ENCODE measurements around the gene EXOC7.

EXOC7 gene

DNA sequence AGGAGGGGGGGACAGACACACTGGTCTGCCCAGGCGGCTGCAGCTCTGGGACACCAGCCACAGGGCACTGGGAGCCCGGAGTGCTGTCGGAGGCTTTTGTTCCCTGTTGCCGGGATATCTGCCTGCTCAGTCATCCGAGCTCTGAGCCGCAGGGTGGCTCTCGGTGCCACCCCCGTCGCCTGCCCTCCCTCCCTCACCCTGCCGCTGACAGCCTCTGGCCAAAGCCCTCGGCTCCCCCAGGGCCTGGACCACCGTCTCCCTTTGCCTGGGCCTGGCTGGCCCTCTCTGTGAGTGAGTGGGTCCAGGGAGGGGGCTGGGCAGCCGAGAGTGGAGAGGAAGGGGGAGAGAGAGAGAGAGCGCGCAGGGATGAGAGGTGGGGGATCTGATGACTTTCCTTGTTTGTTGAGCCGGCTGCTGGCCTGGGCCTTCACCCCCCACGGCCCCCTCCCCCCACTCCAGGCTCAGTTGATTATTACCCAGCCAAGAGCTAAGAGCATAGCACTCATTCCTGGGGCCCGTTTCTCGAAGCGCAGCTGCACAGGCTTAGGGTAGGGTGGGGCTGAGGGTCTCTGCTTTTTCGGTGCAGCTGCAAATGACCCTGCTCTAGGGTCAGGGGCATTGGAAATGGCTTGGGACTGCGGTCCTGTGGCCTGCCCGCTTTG is 34.8 kb upstream of the EXOC7 start:
- no peak for DNase-seq

DNA sequence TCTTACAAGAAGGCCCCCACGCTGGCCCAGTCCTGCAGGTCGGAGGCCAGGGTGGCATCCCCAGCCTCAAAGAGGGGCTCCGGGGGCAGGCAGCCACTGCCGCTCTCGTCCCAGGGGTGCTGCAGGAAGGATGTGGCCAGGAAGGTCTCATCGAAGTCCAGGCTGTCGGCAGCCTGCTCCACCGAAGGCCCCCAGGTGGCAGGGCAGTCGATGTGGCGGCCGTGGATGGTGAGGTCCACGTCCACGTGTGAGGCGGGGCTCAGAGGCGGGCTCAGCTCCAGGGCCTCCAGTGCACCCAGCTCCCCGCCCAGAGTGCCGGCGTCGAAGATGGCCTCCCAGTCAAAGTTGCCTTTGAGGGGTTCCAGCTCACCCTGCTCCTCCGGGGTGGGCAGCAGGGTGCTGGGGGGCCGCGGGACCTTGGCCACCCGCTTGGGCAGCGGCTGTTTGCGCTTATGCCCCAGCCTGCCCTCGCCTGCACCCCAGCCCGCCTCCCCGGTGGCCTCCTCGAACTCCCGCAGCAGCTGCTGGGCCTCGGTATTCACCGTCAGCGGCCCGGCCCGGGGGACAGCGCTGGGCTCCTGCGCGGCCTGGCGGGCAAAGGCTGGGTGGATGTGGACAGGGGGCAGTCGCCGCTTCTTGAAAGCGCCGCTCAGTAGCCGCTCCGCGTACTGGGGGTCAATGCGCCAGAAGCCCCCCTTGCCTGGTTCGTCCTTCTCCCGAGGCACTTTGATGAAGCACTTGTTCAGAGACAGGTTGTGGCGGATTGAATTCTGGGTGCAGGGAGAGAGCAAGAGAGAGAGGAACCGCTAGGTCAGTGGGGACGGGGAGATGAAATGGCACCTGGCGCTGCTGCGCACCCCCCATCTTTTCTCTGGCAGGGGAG is 34.0 kb upstream of the EXOC7 start:
- DNase-seq: no peak

DNA sequence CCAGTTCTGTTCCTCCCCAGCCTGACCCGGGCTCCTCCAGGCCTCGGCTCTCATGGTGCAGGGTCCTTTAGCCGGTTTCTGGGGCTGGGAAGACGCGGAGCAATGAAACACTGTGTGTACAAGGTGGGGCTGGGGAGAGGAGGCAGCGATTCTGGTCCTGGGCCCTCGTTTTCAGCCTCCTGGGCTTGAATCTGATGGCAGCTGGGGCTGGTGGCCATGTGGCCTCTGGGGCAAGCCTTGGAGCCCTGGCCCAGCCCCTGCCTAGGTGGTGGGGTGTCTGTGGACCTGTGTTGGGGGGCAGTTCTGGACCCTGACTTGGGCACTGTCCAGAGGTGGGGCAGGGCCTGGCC is 33.4 kb upstream of the EXOC7 start:
- no peak for DNase-seq

DNA sequence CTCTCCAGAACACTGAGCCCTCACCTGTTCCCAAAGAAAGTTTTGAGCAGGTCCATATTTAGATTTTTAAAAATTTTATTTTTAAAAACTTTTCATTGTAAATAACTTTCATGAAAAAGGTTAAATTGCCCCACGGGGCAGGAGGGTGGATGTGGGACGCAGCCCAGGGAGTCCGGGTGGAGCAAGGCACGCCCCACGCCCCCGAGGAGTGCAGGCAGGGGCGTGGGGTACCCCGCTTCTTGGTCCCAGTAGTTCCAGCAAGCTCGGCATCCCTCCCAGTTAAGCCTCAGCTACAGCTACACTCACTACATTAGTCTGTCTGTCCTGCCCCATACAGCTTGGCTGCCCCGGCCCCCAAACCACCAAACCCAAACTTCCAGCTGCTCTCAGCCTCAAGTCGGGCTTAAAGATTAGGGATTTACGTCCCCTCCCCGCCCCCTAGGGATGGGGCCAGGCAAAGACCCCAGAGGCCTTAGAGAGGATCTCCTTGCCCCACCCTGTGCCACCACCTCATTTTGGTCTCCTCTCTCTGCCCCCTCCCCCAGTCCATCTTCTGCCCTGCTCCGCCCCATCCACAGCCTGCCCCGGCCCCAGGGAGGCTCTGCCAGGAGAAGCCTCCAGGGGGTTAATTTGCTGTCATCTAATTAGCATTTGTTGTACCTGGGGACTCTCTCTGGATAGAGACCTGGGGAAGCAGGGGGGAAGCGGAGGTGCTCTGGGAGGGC is 32.9 kb upstream of the EXOC7 start:
- DNase-seq: no peak

DNA sequence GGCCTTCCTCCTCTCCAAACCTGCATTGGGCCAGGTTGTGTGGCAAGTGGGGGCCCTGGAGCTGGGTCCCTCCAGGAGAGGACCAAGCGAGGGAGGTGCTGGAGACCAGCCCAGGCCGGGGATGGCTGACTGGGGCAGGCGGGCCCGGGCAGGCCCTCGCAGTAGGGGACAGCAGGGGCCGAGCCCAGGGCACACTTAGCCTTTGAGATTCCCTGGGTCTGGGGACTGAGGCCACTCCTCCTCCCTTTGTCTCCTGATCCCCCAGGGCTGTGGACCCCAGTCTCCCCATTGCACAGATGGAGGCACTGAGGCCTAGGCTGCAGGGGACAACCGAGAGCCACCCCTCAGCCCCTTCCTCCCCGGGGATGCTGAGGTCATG is 32.2 kb upstream of the EXOC7 start:
- no peak for DNase-seq

DNA sequence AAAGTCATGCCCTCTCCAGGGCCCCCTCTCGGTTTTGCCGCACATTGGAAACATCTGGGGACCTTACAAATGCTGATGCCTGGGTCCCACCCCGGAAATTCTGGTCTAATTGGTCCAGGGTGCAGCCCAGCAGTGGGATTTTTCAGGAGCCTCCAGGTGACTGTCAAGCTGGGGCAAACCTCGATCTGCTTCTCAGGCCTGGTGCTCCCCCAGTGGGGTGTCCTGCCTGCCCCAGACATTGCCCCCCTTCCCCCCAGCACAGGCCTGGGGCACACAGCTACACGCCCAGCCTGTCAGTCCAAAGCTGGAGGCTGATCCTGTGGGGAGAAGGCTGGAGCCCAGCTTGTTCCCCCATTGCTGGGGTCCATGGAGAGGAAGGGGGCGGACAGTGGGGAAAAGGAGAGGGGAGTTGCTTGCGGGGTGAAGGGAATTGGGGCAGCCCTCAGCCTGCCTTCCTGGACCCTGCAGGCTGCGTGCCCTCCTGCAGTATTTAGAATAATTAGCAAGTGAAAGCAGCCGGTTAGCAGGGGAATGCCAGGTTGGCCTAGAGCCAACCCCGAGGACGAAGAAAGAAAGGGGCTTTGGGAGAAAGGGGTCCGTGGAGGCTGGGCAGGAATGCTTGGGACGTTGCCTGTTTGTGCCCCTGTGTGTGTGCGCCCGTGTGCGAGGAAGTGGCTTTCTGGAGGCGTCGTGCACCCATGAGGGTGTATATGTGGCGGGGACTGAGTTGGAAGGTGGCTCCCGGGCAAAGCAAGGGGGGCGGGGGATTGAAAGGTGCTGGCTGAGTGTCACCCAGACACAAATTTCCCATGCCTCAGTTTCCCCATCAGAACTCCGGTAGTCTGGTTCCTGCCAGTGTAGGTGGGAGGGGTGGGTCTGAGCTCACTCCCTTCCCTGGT is 31.6 kb upstream of the EXOC7 start:
- DNase-seq: no peak

DNA sequence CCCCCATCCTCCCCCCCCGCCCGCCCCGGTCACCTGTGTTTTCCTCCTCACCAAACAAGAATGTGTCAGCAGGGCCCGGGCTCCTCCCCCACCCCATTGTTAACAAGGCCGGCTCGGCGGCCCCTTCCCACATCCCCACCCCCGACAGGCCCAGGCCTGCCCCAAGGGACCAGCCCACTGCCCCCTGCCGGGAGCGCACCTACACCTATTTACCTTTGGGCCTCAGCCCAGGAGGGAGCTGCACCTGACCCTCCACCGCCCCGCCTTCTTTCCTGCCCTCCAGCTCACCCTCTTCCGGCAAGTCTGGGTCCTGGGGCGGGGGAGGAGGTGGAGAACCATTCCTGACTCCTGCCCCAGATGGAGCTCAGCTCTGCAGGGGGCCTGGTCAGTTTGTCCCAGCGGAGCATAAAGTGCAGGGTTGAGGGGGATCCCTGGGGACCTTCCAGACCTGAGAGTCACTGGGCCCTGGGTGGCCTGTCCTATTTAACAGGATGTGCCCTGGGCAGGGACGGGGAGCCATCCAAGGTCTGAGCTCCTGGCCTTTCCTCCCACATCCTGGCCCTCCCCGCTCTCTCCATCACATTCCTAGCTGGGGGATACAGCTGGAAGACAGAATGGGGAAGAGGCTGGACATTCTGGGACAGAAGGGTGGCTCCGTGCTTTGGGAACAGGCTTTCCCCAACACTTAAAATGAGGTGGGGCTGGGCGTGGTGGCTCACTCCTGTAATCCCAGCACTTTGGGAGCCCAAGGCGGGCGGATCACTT is 29.2 kb upstream of the EXOC7 start:
- no peak for DNase-seq

DNA sequence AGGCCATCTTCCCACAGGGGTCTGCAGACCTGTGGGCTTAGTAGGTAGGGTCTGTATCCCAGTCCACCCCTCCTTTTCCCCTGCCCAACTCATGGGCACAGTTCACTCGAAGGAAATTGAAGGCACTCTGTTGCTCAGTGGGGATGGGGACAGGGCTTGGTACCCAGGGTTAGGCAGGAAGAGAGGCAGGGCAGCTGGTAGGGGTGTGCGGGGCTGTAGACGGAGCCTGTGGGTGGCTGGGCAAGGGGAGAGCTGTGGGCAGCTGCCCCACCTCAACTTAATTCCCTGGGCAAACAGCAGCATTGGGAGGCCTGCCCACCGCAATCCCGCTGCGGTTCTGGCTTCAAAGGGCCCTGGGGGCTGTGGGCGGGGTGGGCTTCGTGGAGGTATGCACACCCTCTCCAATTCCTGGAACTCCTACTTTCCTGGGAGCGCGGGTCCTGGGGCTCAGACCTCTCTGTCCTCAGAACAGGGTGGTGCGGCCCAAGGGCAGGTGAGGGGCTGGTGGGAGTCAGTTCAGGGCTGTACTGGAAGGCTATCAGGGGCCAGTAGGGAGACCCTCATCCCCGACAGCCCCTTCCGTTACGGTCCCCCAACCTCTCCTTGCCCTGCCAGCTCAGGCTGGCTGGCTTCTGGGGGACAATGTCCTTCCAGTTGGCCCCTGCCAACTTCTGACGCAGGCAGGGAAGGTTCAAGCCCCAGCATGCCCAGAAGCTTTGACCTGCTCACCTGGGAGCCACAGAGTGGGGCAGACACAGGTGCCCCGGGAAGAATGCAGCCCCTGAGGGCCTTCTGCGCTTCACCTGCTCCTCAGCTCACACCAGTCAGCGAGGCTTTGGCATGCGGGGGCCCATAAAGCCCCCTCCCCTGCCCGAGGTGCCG is 28.3 kb upstream of the EXOC7 start:
- DNase-seq: no peak

DNA sequence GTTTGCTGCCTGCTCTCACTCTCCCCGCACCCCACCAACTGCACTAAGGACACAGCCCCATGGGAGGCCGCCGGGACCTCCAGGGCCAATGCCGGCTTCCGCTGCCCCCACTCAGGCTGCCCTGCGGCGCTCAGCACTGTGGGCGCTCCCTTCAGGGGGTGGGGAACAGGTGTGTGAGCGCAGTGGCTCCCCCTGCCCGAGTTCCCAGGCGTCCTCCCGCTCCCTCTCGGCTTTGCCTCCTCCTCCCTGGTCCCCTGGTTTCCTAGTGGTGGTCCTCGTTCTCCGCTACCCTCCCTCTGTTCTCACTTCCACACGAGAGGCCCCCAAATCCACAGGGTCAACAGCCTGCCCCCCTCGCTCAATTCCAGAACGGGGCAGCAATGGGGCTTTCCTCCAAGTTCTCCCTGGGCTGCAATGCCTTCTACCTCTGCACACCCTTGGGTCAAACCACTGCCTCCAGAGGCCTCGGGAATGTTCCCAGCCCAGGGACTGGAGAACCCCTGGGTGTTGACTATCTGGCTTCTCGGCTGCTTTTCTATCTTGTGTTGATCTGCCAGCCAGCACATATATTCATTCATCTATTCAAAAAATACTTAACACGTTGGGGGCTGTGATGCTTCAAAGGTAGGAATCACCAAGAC is 27.6 kb upstream of the EXOC7 start:
- no peak for DNase-seq

DNA sequence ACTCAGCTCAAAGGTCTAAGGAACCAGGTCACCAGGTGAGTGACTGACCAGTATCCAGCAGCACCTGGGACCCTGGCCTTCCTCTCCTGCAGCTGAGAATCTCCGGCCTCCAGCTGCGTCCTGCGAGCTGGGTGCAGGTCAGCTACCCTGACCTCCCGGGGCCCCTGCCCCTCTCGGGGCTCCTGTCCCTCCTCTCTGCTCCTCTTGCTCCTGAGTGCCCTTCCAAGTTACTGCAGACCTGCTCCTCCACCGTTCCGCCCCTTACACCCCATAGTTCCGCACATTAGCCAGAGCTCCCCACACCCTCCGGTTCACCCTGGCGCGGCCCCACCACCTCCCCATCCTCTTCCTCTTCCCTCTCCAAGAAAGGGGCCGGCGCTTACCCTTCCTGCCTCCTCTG is 26.9 kb upstream of the EXOC7 start:
- no peak for DNase-seq

DNA sequence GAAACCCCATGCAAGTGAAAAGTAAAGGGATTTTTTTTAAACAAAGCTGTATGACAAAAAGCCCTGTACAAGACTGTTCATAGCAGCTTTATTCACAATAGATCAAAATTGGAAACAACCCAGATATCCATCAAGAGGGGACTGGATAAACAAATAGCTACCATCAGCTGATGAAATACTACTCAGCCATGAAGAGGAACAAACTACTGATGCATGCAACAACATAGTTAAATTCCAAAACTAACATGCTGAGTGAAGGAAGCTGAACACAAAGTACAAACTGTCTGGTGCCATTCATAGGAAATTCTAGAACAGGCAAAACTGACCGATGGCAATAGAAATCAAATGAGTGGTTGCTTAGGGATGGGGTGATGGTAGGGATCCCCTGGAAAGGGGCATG is 22.3 kb upstream of the EXOC7 start:
- no peak for DNase-seq

DNA sequence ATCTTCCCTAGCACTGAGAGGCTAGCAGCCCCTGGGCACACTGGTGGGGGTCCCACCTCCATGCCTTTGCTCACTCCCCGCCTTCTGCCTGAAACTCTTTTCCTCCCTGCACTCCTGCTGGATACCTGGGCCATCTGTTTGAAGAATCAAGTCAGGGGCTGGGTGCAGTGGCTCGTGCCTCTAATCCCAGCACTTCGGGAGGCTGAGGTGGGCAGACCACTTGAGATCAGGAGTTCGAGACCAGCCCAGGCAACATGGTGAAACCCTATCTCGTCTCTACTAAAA is 21.7 kb upstream of the EXOC7 start:
- no peak for DNase-seq

DNA sequence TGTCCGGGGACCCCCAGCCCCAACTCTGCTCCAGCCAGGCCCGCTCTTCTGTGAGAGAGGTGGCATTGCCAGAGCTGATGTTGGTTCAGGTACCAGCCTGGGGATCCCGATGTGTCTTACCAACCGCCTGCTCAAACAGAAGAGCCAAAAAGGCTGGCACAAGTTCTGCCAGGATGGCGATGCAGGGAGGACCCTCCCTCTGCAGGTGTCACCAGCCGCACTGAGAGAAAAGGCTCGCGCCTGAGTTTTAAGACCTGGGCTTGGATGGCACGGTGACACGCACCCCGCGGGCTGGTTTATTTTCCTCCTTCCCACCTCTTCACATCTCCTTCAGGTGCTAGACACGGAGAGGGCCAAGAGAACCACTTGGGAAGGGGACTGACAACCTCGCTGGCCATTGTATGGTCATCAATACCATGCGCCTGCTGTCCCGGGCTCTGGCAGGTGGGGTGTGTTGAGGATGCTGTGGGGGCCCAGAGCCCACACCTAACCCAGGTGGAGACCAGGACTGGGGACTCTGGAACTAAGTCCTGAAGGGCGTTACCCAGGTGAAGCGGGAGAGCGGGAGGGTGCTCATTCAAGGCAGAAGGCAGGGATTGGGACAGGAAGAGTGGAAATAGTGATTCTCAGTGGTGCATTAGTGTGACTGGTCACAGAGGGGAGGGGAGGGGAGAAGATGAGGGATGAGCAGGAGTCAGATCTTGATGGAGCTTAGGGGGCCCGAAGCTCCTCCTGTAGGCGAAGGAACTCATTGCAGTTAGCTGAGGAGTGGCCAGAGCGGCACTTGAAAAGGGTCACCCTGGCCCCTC is 21.2 kb upstream of the EXOC7 start:
- no peak for DNase-seq

DNA sequence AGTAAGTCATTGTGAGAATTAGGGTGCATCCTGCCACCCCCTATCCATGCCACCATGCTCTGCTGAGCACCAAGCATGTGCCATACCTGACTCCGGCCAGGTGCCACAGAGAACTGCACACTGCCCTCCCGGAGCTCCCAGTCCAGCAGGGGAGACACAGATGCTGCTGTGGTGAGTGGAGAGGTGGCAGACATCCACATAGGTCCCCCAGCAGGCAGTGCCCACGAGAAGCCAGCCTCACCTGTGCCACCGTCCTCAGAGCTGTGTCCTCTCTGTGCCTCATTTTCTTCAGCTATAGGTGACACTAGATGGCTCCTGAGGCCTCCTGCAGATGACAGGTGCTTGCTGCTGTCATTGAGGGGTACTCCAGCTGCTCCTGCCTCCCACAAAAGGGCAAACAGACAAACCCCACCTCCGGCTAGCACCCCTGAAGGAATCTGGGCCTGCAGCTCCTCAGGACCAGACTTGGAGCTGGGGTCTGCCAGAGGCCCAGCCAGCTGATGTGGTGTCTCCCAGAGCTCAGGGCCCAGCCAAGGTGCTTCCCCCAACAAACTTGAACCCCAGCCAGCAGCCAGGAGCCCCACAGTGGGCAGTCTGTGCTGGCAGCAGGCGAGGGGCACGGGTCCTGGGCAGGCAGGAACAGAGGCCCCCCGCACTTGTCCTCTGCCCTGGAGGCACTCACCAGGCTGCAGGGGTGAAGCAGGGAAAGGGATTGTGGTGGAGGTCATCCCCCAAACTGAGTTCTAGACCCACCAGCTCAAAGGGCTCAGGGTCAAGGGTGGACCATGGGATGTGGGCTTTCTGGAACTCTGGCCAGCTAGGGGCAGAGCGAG is 20.4 kb upstream of the EXOC7 start:
- DNase-seq: no peak

DNA sequence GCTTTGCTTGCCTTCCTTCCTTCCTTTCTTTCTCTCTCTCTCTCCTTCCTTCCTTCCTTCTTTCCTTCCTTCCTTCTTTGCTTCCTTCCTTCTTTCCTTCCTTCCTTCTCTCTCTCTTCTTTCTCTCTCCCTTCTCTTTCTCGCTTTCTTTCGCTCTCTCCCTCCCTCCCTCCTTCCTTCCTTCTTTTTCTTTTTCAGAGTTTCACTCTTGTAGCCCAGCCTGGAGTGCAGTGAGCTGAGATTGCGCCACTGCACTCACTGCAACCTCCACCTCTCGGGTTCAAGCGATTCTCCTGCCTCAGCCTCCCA is 19.6 kb upstream of the EXOC7 start:
- DNase-seq: no peak

DNA sequence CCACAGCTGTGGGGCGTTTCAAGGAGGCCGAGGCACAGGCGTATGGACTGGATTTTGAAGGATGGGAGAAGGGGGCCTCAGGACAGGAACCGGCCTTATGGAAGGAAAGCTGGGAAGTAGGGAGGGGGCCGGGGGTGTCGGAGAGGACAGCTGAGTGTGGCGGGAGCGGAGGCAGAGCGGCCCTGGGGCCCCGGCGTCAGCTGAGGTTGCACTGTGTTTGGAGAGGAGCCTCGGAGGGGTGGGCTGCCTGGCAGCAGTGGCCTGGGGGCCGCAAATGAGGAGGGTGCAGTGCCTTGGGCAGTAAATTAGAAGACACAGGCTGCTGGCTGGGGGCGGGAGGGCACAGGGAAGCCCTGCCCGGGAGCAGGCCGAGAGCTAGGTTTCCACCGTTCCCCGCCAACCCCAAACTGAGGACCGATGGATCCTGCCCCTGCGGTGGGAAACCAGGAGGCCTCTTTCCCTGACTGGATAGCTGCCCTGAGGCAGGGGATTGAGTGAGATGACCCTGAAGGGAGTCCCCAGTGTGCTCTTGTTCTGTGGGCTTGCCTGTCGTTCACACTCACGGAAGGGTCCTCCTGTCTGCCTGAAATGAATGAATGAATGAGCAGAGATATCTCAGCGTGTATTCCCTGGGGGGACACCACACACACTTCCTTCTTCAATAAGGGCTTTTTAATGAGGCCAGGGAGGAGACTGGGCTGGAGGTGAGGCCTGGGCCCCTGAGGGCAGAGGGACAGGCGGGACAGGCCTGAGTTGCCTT is 19.0 kb upstream of the EXOC7 start:
- no peak for DNase-seq

DNA sequence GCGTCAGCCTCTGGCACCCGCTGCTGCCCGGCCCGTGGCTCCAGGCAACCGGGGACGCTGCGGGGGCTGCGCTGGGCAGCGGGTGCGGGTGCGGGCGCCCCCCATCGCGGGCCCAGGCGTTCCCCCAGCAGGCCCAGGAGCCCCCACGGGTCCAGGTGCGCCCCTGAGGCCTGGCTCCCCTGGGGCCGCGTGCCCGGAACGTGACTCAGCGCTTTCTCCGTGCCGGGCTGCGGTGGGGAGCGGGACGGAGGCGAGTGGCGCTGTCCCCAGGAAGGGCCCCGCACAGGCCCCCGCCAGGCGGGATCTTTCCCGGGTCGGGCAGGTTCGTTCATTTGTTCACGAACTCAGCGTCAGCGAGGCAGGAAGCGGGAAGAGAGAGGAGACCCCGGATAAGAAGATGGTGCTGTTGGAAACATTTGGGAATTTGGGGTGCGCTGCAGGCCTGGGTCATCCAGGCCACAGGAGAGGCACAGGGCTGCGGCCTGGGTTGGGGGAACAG is 18.4 kb upstream of the EXOC7 start:
- no peak for DNase-seq

DNA sequence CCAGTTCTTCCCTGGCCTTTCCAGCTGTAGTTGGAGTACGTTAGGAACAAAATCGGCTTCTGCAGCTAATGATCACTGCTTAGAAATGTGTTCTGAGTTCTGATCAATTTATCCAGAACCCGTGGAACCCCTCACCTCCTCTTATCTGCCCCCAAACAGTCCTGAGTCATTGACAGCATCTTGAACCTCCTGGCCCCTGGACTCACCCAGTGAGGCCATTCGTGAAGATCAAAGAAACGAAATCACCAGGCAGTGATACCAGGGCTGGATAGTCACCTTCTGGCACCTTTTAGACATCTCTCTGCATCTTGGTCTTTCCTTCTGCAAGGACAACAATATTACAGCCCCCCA is 17.0 kb upstream of the EXOC7 start:
- no peak for DNase-seq

Measured in stimulated activated naive CD4-positive, alpha-beta T cell treated with Interleukin-2 at 50 U/mL for 16 hours (primary cell).